GM12878 (cell line): Measurements from ENCODE around the gene SCAANT1. TPM values are rescaled to one million over a fixed set of nuclear protein-coding genes. Genes with fewer than 3 reads are reported as not detected.

ENCODE experiments used
- BCL11A ChIP-seq: IDR thresholded peaks from 2 replicates; pipeline ENCODE4 v1.6.1; 2011; ENCODE audit warnings: low read depth, low read length
- CUX1 ChIP-seq: IDR thresholded peaks from 2 replicates; pipeline ENCODE4 v1.6.1; 2012; ENCODE audit warnings: improper control_type of control experiment, low read depth, low read length; ENCODE audit not compliant: insufficient replicate concordance
- FOXM1 ChIP-seq: IDR thresholded peaks from 2 replicates; pipeline ENCODE4 v1.6.1; 2012; ENCODE audit warnings: low read depth, mild to moderate bottlenecking, inconsistent platforms, low read length, moderate library complexity
- SMAD5 ChIP-seq: IDR thresholded peaks from 2 replicates; pipeline ENCODE4 v1.6.1; 2016; ENCODE audit warnings: antibody characterized with exemption, low read depth
- SRF ChIP-seq, 2 experiments: IDR thresholded peaks; 2 replicates each; pipeline ENCODE4 v1.6.1; 2011; ENCODE audit warnings: low read depth in 2 of 2, low read length in 2 of 2, mild to moderate bottlenecking in 1 of 2, moderate library complexity in 1 of 2
- ZBTB33 ChIP-seq: fragments of 450-650 bp; IDR thresholded peaks from 2 replicates; pipeline ENCODE4 v1.6.1; 2017; ENCODE audit warnings: mild to moderate bottlenecking
- ZNF622 ChIP-seq: fragments of 450-650 bp; IDR thresholded peaks from 2 replicates; pipeline ENCODE4 v1.6.1; 2017; ENCODE audit warnings: mild to moderate bottlenecking, inconsistent platforms
- polyA plus RNA-seq, 11 experiments: library from polyadenylated mRNA; depleted of rRNA in 4 of 11; unstranded in 6 of 11; stranded (reverse) in 5 of 11; fragments of >200 nt; fragmentation: Nextera tagmentation in 4 of 11; fragmentation: Illumina TruSeq in 1 of 11; extraction: Ambion mirVana in 4 of 11; extraction: Trizol in 1 of 11; gene quantifications; 1 replicate in 1 of 11; 2 replicates in 10 of 11; pipeline versions ENCODE4 v1.2.1 to v1.2.3, GENCODE V29; 2011 to 2016; ENCODE audit warnings: inconsistent platforms in 2 of 11, missing spikeins in 2 of 11, low read depth in 1 of 11
- total RNA-seq, 4 experiments: library from RNA; depleted of rRNA in 3 of 4; stranded (reverse); fragments of >200 nt in 3 of 4; fragmentation: Illumina TruSeq in 1 of 4; extraction: Trizol in 1 of 4; gene quantifications; 2 replicates each; pipeline versions ENCODE4 v1.2.1 to v1.2.3, GENCODE V29; 2013 to 2021

SCAANT1 gene
- total and polyA plus RNA-seq, 10 of the 15 experiments (the other 5 are each of a cell fraction or from before 2014, with no cell fraction given) = 0.60 to 1.7 (median 0.95) TPM; not detected in 6

- TF ChIP-seq ZBTB33 (no peak), CUX1 (no peak), SMAD5 (no peak), SRF (IDR thresholded peaks at IDR 0.05; ENCODE audit: low read depth in 2 of 2, low read length in 2 of 2) (no peak), BCL11A (no peak), ZNF622 (no peak), FOXM1 (no peak)
Observed at GRCh38 chr3:63945558-63946096, 33.4 kb upstream of the SCAANT1 start (continued).
